Neural progenitor cell (in vitro differentiated cells): Measurements from ENCODE around the gene PCDHGA9.
"Not testable (repeated sequence)": the region's sequence is repeated elsewhere in the genome, so short reads cannot be mapped to it uniquely, and the experiment has no call there.

Experiments
- EZH2 ChIP-seq: fragments of 200-600 bp; sonication (generic); IDR thresholded peaks from 2 replicates; pipeline ENCODE4 v1.6.1; 2017; ENCODE audit warnings: antibody characterized with exemption, mild to moderate bottlenecking, moderate library complexity
- TF ChIP-seq, protein P1 (sequence below): fragments of 200-600 bp; sonication (generic); IDR thresholded peaks from 2 replicates; pipeline ENCODE4 v1.5.1; 2017; ENCODE audit warnings: antibody characterized with exemption, mild to moderate bottlenecking

DNA sequence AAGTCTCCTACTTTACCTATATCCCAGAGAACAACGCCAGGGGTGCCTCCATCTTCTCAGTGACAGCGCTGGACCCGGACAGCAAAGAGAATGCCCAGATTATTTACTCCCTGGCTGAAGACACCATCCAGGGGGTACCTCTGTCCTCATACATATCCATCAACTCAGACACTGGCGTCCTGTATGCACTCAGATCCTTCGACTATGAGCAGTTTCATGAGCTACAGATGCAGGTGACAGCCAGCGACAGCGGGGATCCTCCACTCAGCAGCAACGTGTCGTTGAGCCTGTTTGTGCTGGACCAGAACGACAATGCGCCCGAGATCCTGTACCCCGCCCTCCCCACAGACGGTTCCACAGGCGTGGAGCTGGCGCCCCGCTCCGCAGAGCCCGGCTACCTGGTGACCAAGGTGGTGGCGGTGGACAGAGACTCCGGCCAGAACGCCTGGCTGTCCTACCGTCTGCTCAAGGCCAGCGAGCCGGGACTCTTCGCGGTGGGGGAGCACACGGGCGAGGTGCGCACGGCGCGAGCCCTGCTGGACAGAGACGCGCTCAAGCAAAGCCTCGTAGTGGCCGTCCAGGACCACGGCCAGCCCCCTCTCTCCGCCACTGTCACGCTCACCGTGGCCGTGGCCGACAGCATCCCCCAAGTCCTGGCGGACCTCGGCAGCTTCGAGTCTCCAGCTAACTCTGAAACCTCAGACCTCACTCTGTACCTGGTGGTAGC, 12.1 kb downstream of the PCDHGA9 start:
- TF ChIP-seq, protein P1, sequence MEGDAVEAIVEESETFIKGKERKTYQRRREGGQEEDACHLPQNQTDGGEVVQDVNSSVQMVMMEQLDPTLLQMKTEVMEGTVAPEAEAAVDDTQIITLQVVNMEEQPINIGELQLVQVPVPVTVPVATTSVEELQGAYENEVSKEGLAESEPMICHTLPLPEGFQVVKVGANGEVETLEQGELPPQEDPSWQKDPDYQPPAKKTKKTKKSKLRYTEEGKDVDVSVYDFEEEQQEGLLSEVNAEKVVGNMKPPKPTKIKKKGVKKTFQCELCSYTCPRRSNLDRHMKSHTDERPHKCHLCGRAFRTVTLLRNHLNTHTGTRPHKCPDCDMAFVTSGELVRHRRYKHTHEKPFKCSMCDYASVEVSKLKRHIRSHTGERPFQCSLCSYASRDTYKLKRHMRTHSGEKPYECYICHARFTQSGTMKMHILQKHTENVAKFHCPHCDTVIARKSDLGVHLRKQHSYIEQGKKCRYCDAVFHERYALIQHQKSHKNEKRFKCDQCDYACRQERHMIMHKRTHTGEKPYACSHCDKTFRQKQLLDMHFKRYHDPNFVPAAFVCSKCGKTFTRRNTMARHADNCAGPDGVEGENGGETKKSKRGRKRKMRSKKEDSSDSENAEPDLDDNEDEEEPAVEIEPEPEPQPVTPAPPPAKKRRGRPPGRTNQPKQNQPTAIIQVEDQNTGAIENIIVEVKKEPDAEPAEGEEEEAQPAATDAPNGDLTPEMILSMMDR, result not testable (repeated sequence)
- not testable (repeated sequence) for TF ChIP-seq EZH2
